ENCODE results near the gene CTLA4.
"Not testable (repeated sequence)": the region's sequence is repeated elsewhere in the genome, so short reads cannot be mapped to it uniquely, and the experiment has no call there.

CTLA4 gene

GRCh38 chr2:203855274-203855673, 12.3 kb upstream of the CTLA4 start:
- no peak for DNase-seq (ENCODE audit: low read depth in 1 of 2, low spot score in 1 of 2)

- no peak for DNase-seq (ENCODE audit: low read depth in 1 of 2, low spot score in 1 of 2)
These were observed 9.9 kb upstream of the CTLA4 start for GRCh38 chr2:203857656-203858055.

- no peak for DNase-seq (ENCODE audit: low read depth in 1 of 2, low spot score in 1 of 2)
These were observed 9.4 kb upstream of the CTLA4 start for GRCh38 chr2:203858176-203858575.

- no peak for DNase-seq (ENCODE audit: low read depth in 1 of 2, low spot score in 1 of 2)
These were observed 8.4 kb upstream of the CTLA4 start for GRCh38 chr2:203859030-203859789.

GRCh38 chr2:203861197-203861596, 6.4 kb upstream of the CTLA4 start:
- DNase-seq (ENCODE audit: low read depth in 1 of 2, low spot score in 1 of 2): no peak

- no peak for DNase-seq (ENCODE audit: low read depth in 1 of 2, low spot score in 1 of 2)
These were observed 6.0 kb upstream of the CTLA4 start for GRCh38 chr2:203861607-203862006.

- peak in 1 of 2 donors; percentile 9 for DNase-seq (ENCODE audit: low read depth in 1 of 2, low spot score in 1 of 2)
These were observed 1.9 kb downstream of the CTLA4 start for GRCh38 chr2:203869223-203870042.

GRCh38 chr2:203870481-203870880, 2.9 kb downstream of the CTLA4 start:
- DNase-seq (ENCODE audit: low read depth in 1 of 2, low spot score in 1 of 2): no peak

GRCh38 chr2:203870941-203871340, 3.4 kb downstream of the CTLA4 start:
- no peak for DNase-seq (ENCODE audit: low read depth in 1 of 2, low spot score in 1 of 2)

- DNase-seq (ENCODE audit: low read depth in 1 of 2, low spot score in 1 of 2): no peak
These were observed 3.9 kb downstream of the CTLA4 start for GRCh38 chr2:203871371-203871983.

GRCh38 chr2:203873461-203873860, 5.9 kb downstream of the CTLA4 start:
- DNase-seq (ENCODE audit: low read depth in 1 of 2, low spot score in 1 of 2): no peak

- DNase-seq (ENCODE audit: low read depth in 1 of 2, low spot score in 1 of 2): no peak
These were observed 6.5 kb downstream of the CTLA4 start for GRCh38 chr2:203873921-203874631.

GRCh38 chr2:203875471-203875870, 7.9 kb downstream of the CTLA4 start:
- no peak for DNase-seq (ENCODE audit: low read depth in 1 of 2, low spot score in 1 of 2)

- no peak for DNase-seq (ENCODE audit: low read depth in 1 of 2, low spot score in 1 of 2)
These were observed 8.8 kb downstream of the CTLA4 start for GRCh38 chr2:203876328-203876727.

- no peak for DNase-seq (ENCODE audit: low read depth in 1 of 2, low spot score in 1 of 2)
These were observed 10.5 kb downstream of the CTLA4 start for GRCh38 chr2:203878063-203878462.

- DNase-seq (ENCODE audit: low read depth in 1 of 2, low spot score in 1 of 2): no peak
These were observed 13.1 kb downstream of the CTLA4 start for GRCh38 chr2:203880557-203881125.

- DNase-seq (ENCODE audit: low read depth in 1 of 2, low spot score in 1 of 2): not testable (repeated sequence)
These were observed 13.6 kb downstream of the CTLA4 start for GRCh38 chr2:203881185-203881584.

- DNase-seq (ENCODE audit: low read depth in 1 of 2, low spot score in 1 of 2): no peak
These were observed 15.0 kb downstream of the CTLA4 start for GRCh38 chr2:203882551-203882950.

GRCh38 chr2:203886661-203887151, 19.1 kb downstream of the CTLA4 start:
- DNase-seq (ENCODE audit: low read depth in 1 of 2, low spot score in 1 of 2): no peak

- no peak for DNase-seq (ENCODE audit: low read depth in 1 of 2, low spot score in 1 of 2)
These were observed 20.1 kb downstream of the CTLA4 start for GRCh38 chr2:203887677-203888076.

- DNase-seq (ENCODE audit: low read depth in 1 of 2, low spot score in 1 of 2): no peak
These were observed 22.0 kb downstream of the CTLA4 start for GRCh38 chr2:203889542-203889941.

Data from stimulated activated CD4-positive, alpha-beta T cell treated with anti-CD3 and anti-CD28 coated beads, Interleukin-15, amount 100 ng/mL, for 1 hour (primary cell).